Esophagus muscularis mucosa (tissue), 4 donors: Measurements from ENCODE around the gene C19orf53.

Source experiments
- EP300 ChIP-seq: sonication (generic); formaldehyde crosslinking; IDR thresholded peaks from one replicate; pipeline ENCODE4 v1.6.1; 2017; ENCODE audit warnings: antibody characterized with exemption
- POLR2A ChIP-seq: fragments of 450-650 bp; IDR thresholded peaks from one replicate; pipeline ENCODE4 v1.6.1; 2017; ENCODE audit warnings: antibody characterized with exemption, moderate library complexity, mild to moderate bottlenecking, low read depth
- POLR2AphosphoS5 ChIP-seq, 2 donors: sonication (generic); formaldehyde crosslinking; IDR thresholded peaks; one replicate each; pipeline ENCODE4 v1.6.1; 2017; ENCODE audit warnings: antibody characterized with exemption in 2 of 2
- TF ChIP-seq, protein P1 (sequence below), 3 experiments: fragments of 200-600 bp in 2 of 3; fragments of 450-650 bp in 1 of 3; sonication (generic) in 2 of 3; IDR thresholded peaks; one replicate each; pipeline ENCODE4 v1.5.1; 2017 to 2019; ENCODE audit warnings: antibody characterized with exemption in 3 of 3, mild to moderate bottlenecking in 2 of 3, moderate library complexity in 1 of 3

DNA sequence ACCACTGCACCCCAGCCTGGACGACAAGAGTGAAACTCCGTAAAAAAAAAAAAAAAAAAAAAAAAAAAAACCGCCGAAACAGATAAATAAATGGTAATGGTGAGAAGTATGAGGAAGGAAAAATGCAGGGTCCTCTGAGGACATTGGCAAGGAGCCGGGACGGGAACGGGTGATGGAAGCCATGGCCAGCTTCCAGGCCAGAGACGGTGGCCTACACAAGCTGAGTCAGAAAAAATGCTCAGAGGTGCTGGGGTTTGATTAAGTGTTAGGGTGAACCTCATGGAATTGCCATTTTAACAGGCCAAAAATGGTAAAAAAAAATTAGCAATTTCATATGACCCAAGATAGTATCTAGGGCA is 20.1 kb downstream of the C19orf53 start:
- TF ChIP-seq, protein P1, sequence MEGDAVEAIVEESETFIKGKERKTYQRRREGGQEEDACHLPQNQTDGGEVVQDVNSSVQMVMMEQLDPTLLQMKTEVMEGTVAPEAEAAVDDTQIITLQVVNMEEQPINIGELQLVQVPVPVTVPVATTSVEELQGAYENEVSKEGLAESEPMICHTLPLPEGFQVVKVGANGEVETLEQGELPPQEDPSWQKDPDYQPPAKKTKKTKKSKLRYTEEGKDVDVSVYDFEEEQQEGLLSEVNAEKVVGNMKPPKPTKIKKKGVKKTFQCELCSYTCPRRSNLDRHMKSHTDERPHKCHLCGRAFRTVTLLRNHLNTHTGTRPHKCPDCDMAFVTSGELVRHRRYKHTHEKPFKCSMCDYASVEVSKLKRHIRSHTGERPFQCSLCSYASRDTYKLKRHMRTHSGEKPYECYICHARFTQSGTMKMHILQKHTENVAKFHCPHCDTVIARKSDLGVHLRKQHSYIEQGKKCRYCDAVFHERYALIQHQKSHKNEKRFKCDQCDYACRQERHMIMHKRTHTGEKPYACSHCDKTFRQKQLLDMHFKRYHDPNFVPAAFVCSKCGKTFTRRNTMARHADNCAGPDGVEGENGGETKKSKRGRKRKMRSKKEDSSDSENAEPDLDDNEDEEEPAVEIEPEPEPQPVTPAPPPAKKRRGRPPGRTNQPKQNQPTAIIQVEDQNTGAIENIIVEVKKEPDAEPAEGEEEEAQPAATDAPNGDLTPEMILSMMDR (IDR thresholded peaks at IDR 0.05) = no peak
- TF ChIP-seq POLR2AphosphoS5 (IDR thresholded peaks at IDR 0.05) (peak in 1 of 2 donors; percentile 67), POLR2A (no peak), EP300 (no peak)
